ENCODE data around the gene MUC16. TPM values are rescaled to one million over a fixed set of nuclear protein-coding genes. Genes with fewer than 3 reads are reported as not detected.

The MUC16 gene
- polyA plus RNA-seq, 2 donors: 0.04 to 0.06 TPM

GRCh38 chr19:9044449-9044848 lies 34.2 kb upstream of the MUC16 start:
- no peaks in the 10 kb centered on the region for H3K36me3 ChIP-seq (ENCODE audit: control insufficient read depth in 2 of 2, insufficient read depth in 2 of 2, low read length in 1 of 2)
- H3K9me3 ChIP-seq (ENCODE audit: control insufficient read depth in 2 of 2, insufficient read depth in 1 of 2, low read depth in 1 of 2, low read length in 1 of 2): no peaks in the 10 kb centered on the region
- H3K4me1 ChIP-seq (ENCODE audit: control insufficient read depth in 2 of 2, insufficient read depth in 2 of 2, low read length in 1 of 2): no peaks in the 10 kb centered on the region
- no peaks in the 10 kb centered on the region for H3K27me3 ChIP-seq (ENCODE audit: control insufficient read depth in 1 of 2, insufficient read depth in 2 of 2, low read length in 2 of 2)
- no peak overlapping the region for H3K4me3 ChIP-seq (ENCODE audit: low read depth in 1 of 2, low read length in 2 of 2)
- H3K27ac ChIP-seq (ENCODE audit: low read depth in 2 of 2, low read length in 1 of 2): no peak overlapping the region
- 74% methylated on average over 3 of the region's 3 CpGs for WGBS, 2 donors

- H3K9me3 ChIP-seq (ENCODE audit: control insufficient read depth in 2 of 2, insufficient read depth in 1 of 2, low read depth in 1 of 2, low read length in 1 of 2): no peaks in the 10 kb centered on the region
- H3K27ac ChIP-seq (ENCODE audit: low read depth in 2 of 2, low read length in 1 of 2): no peak overlapping the region
- 86 to 92% methylated on average over 5 of the region's 5 CpGs for WGBS, 2 donors
- no peaks in the 10 kb centered on the region for H3K4me1 ChIP-seq (ENCODE audit: control insufficient read depth in 2 of 2, insufficient read depth in 2 of 2, low read length in 1 of 2)
- no peaks in the 10 kb centered on the region for H3K36me3 ChIP-seq (ENCODE audit: control insufficient read depth in 2 of 2, insufficient read depth in 2 of 2, low read length in 1 of 2)
- H3K27me3 ChIP-seq (ENCODE audit: control insufficient read depth in 1 of 2, insufficient read depth in 2 of 2, low read length in 2 of 2): no peaks in the 10 kb centered on the region
- H3K4me3 ChIP-seq (ENCODE audit: low read depth in 1 of 2, low read length in 2 of 2): no peak overlapping the region
Observed at GRCh38 chr19:9043524-9043923, 33.3 kb upstream of the MUC16 start.

- WGBS, 2 donors: 79 to 88% methylated on average over 8 of the region's 8 CpGs
- Histone ChIP-seq H3K27ac (ENCODE audit: low read depth in 2 of 2, low read length in 1 of 2) (no peak overlapping the region), H3K27me3 (ENCODE audit: control insufficient read depth in 1 of 2, insufficient read depth in 2 of 2, low read length in 2 of 2) (peaks cover 0 to 2% of the 10 kb centered on the region in 2 donors), H3K4me1 (ENCODE audit: control insufficient read depth in 2 of 2, insufficient read depth in 2 of 2, low read length in 1 of 2) (no peaks in the 10 kb centered on the region), H3K36me3 (ENCODE audit: control insufficient read depth in 2 of 2, insufficient read depth in 2 of 2, low read length in 1 of 2) (no peaks in the 10 kb centered on the region), H3K9me3 (ENCODE audit: control insufficient read depth in 2 of 2, insufficient read depth in 1 of 2, low read depth in 1 of 2, low read length in 1 of 2) (no peaks in the 10 kb centered on the region), H3K4me3 (ENCODE audit: low read depth in 1 of 2, low read length in 2 of 2) (no peak overlapping the region)
Observed at GRCh38 chr19:9041023-9041422, 30.8 kb upstream of the MUC16 start.

- Histone ChIP-seq H3K9me3 (ENCODE audit: control insufficient read depth in 2 of 2, insufficient read depth in 1 of 2, low read depth in 1 of 2, low read length in 1 of 2) (no peaks in the 10 kb centered on the region), H3K27ac (ENCODE audit: low read depth in 2 of 2, low read length in 1 of 2) (no peak overlapping the region), H3K27me3 (ENCODE audit: control insufficient read depth in 1 of 2, insufficient read depth in 2 of 2, low read length in 2 of 2) (peaks cover 2 to 3% of the 10 kb centered on the region in 2 donors), H3K36me3 (ENCODE audit: control insufficient read depth in 2 of 2, insufficient read depth in 2 of 2, low read length in 1 of 2) (no peaks in the 10 kb centered on the region), H3K4me1 (ENCODE audit: control insufficient read depth in 2 of 2, insufficient read depth in 2 of 2, low read length in 1 of 2) (no peaks in the 10 kb centered on the region), H3K4me3 (ENCODE audit: low read depth in 1 of 2, low read length in 2 of 2) (no peak overlapping the region)
- 60% methylated on average over 9 of the region's 9 CpGs for WGBS, 2 donors
Observed at GRCh38 chr19:9040131-9040530, 29.9 kb upstream of the MUC16 start.

GRCh38 chr19:9039728-9040127 lies 29.5 kb upstream of the MUC16 start:
- no peaks in the 10 kb centered on the region for H3K36me3 ChIP-seq (ENCODE audit: control insufficient read depth in 2 of 2, insufficient read depth in 2 of 2, low read length in 1 of 2)
- H3K27me3 ChIP-seq (ENCODE audit: control insufficient read depth in 1 of 2, insufficient read depth in 2 of 2, low read length in 2 of 2): peaks cover 2 to 3% of the 10 kb centered on the region in 2 donors
- WGBS, 2 donors: 46 to 53% methylated on average over 5 of the region's 5 CpGs

GRCh38 chr19:9037400-9038062 lies 27.3 kb upstream of the MUC16 start:
- H3K4me1 ChIP-seq (ENCODE audit: control insufficient read depth in 2 of 2, insufficient read depth in 2 of 2, low read length in 1 of 2): no peaks in the 10 kb centered on the region
- no peaks in the 10 kb centered on the region for H3K9me3 ChIP-seq (ENCODE audit: control insufficient read depth in 2 of 2, insufficient read depth in 1 of 2, low read depth in 1 of 2, low read length in 1 of 2)
- no peak overlapping the region for H3K27ac ChIP-seq (ENCODE audit: low read depth in 2 of 2, low read length in 1 of 2)
- no peak overlapping the region for H3K4me3 ChIP-seq (ENCODE audit: low read depth in 1 of 2, low read length in 2 of 2)
- H3K27me3 ChIP-seq (ENCODE audit: control insufficient read depth in 1 of 2, insufficient read depth in 2 of 2, low read length in 2 of 2): peaks cover 2 to 3% of the 10 kb centered on the region in 2 donors
- H3K36me3 ChIP-seq (ENCODE audit: control insufficient read depth in 2 of 2, insufficient read depth in 2 of 2, low read length in 1 of 2): no peaks in the 10 kb centered on the region
- 82 to 83% methylated on average over 8 of the region's 8 CpGs for WGBS, 2 donors

More at GRCh38 chr19:9039728-9040127, 29.5 kb upstream of the MUC16 start:
- Histone ChIP-seq H3K9me3 (ENCODE audit: control insufficient read depth in 2 of 2, insufficient read depth in 1 of 2, low read depth in 1 of 2, low read length in 1 of 2) (no peaks in the 10 kb centered on the region), H3K27ac (ENCODE audit: low read depth in 2 of 2, low read length in 1 of 2) (no peak overlapping the region), H3K4me3 (ENCODE audit: low read depth in 1 of 2, low read length in 2 of 2) (no peak overlapping the region), H3K4me1 (ENCODE audit: control insufficient read depth in 2 of 2, insufficient read depth in 2 of 2, low read length in 1 of 2) (no peaks in the 10 kb centered on the region)

GRCh38 chr19:9032136-9032631 lies 22.0 kb upstream of the MUC16 start:
- no peaks in the 10 kb centered on the region for H3K36me3 ChIP-seq (ENCODE audit: control insufficient read depth in 2 of 2, insufficient read depth in 2 of 2, low read length in 1 of 2)
- 49 to 59% methylated on average over 5 of the region's 5 CpGs for WGBS, 2 donors
- peaks cover 2 to 3% of the 10 kb centered on the region in 2 donors for H3K27me3 ChIP-seq (ENCODE audit: control insufficient read depth in 1 of 2, insufficient read depth in 2 of 2, low read length in 2 of 2)
- H3K4me1 ChIP-seq (ENCODE audit: control insufficient read depth in 2 of 2, insufficient read depth in 2 of 2, low read length in 1 of 2): no peaks in the 10 kb centered on the region
- no peak overlapping the region for H3K27ac ChIP-seq (ENCODE audit: low read depth in 2 of 2, low read length in 1 of 2)
- H3K4me3 ChIP-seq (ENCODE audit: low read depth in 1 of 2, low read length in 2 of 2): no peak overlapping the region
- H3K9me3 ChIP-seq (ENCODE audit: control insufficient read depth in 2 of 2, insufficient read depth in 1 of 2, low read depth in 1 of 2, low read length in 1 of 2): no peaks in the 10 kb centered on the region

- Histone ChIP-seq H3K27ac (ENCODE audit: low read depth in 2 of 2, low read length in 1 of 2) (no peak overlapping the region), H3K9me3 (ENCODE audit: control insufficient read depth in 2 of 2, insufficient read depth in 1 of 2, low read depth in 1 of 2, low read length in 1 of 2) (no peaks in the 10 kb centered on the region), H3K4me3 (ENCODE audit: low read depth in 1 of 2, low read length in 2 of 2) (no peak overlapping the region), H3K36me3 (ENCODE audit: control insufficient read depth in 2 of 2, insufficient read depth in 2 of 2, low read length in 1 of 2) (no peaks in the 10 kb centered on the region), H3K4me1 (ENCODE audit: control insufficient read depth in 2 of 2, insufficient read depth in 2 of 2, low read length in 1 of 2) (no peaks in the 10 kb centered on the region), H3K27me3 (ENCODE audit: control insufficient read depth in 1 of 2, insufficient read depth in 2 of 2, low read length in 2 of 2) (no peaks in the 10 kb centered on the region)
- WGBS, 2 donors: 82 to 84% methylated on average over 27 of the region's 27 CpGs
Observed at GRCh38 chr19:9018163-9018875, 8.1 kb upstream of the MUC16 start.

- Histone ChIP-seq H3K4me3 (ENCODE audit: low read depth in 1 of 2, low read length in 2 of 2) (no peak overlapping the region), H3K36me3 (ENCODE audit: control insufficient read depth in 2 of 2, insufficient read depth in 2 of 2, low read length in 1 of 2) (no peaks in the 10 kb centered on the region), H3K4me1 (ENCODE audit: control insufficient read depth in 2 of 2, insufficient read depth in 2 of 2, low read length in 1 of 2) (peaks cover 0 to 11% of the 10 kb centered on the region in 2 donors), H3K9me3 (ENCODE audit: control insufficient read depth in 2 of 2, insufficient read depth in 1 of 2, low read depth in 1 of 2, low read length in 1 of 2) (no peaks in the 10 kb centered on the region), H3K27me3 (ENCODE audit: control insufficient read depth in 1 of 2, insufficient read depth in 2 of 2, low read length in 2 of 2) (peaks cover 0 to 2% of the 10 kb centered on the region in 2 donors), H3K27ac (ENCODE audit: low read depth in 2 of 2, low read length in 1 of 2) (no peak overlapping the region)
- WGBS, 2 donors: 18 to 35% methylated on average over 7 of the region's 7 CpGs
Observed at GRCh38 chr19:9014803-9015202, 4.6 kb upstream of the MUC16 start.
